ENCODE measurements around the gene KCNMA1. TPM values are rescaled to one million over a fixed set of nuclear protein-coding genes. Genes with fewer than 3 reads are reported as not detected.

KCNMA1 gene
- total and polyA plus RNA-seq, 9 of the 15 experiments (the other 6 are each of a cell fraction or from before 2014, with no cell fraction given), result 0.01 to 0.95 (median 0.15) TPM; not detected in 4

- TF ChIP-seq ZNF274 (IDR thresholded peaks at IDR 0.05; ENCODE audit: borderline replicate concordance, low read depth, low read length), result no peak
Observed at GRCh38 chr10:77029777-77030717, 607.6 kb downstream of the KCNMA1 start (continued).

- no peaks in the 10 kb centered on the region for H3K9me1 ChIP-seq (ENCODE audit: control insufficient read depth, insufficient read depth, low read length)
- no peaks in the 10 kb centered on the region for H3K79me2 ChIP-seq (ENCODE audit: control insufficient read depth, insufficient read depth, low read length)
- no TSS peak for BruUV-seq (replicated peaks)
- no peak overlapping the region for H3K27ac ChIP-seq (ENCODE audit: extremely low read depth, low read depth, low read length)
- in situ Hi-C loops (cut with MboI), result no loop called here
- ATAC-seq, result no peak
- no peaks in the 10 kb centered on the region for H3K4me1 ChIP-seq (replicated peaks in 1 of 2; ENCODE audit: control insufficient read depth in 2 of 2, insufficient read depth in 2 of 2, low read length in 2 of 2)
- DNase-seq (ENCODE audit: extremely low read depth in 1 of 4, low spot score in 3 of 4), result no peak
- H3K4me3 ChIP-seq, result no peak overlapping the region
- no peak for FAIRE-seq
- intact Hi-C loops (cut with micrococcal nuclease), result no loop called here
- no peaks in the 10 kb centered on the region for H3K36me3 ChIP-seq (ENCODE audit: control insufficient read depth, insufficient read depth, low read length)
- H3K4me2 ChIP-seq (ENCODE audit: insufficient read depth, low read length), result no peak overlapping the region
- TF ChIP-seq E2F5 (CRISPR knock-in tag; IDR thresholded peaks at IDR 0.05), result no peak
- no peaks in the 10 kb centered on the region for H4K20me1 ChIP-seq (replicated peaks; ENCODE audit: control insufficient read depth, insufficient read depth, low read length)
- no peak overlapping the region for H3K9ac ChIP-seq (ENCODE audit: insufficient read depth in 1 of 2, low read depth in 2 of 2, low read length in 2 of 2)
- peaks cover 0 to 8% of the 10 kb centered on the region in 2 experiments; a peak in 1 of 5 replicates for H3K27me3 ChIP-seq (ENCODE audit: control insufficient read depth in 2 of 2, insufficient read depth in 2 of 2, low read length in 2 of 2)
- ChIA-PET POLR2A (no interaction called here), CTCF (ENCODE audit: low intra/inter-chr PET ratio) (no interaction called here)
- H2AFZ ChIP-seq (ENCODE audit: low read depth, low read length), result no peak overlapping the region
- H3K9me3 ChIP-seq (replicated peaks; ENCODE audit: control insufficient read depth, insufficient read depth, low read depth, low read length), result no peaks in the 10 kb centered on the region
- under 1% methylated on average over 6 of the region's 6 CpGs for WGBS (ENCODE audit: insufficient coverage, low coverage, missing lambda C conversion rate)
Observed at GRCh38 chr10:77028042-77028441, 609.6 kb downstream of the KCNMA1 start.
